SIG-M5 (cell line): ENCODE data around the gene SLC25A42.
"Not testable (repeated sequence)": the region's sequence is repeated elsewhere in the genome, so short reads cannot be mapped to it uniquely, and the experiment has no call there.

ENCODE experiments used
- DNase-seq: peaks from one replicate; lab custom pipeline; 2025; lab: John Stamatoyannopoulos, UW

SLC25A42 gene

DNA sequence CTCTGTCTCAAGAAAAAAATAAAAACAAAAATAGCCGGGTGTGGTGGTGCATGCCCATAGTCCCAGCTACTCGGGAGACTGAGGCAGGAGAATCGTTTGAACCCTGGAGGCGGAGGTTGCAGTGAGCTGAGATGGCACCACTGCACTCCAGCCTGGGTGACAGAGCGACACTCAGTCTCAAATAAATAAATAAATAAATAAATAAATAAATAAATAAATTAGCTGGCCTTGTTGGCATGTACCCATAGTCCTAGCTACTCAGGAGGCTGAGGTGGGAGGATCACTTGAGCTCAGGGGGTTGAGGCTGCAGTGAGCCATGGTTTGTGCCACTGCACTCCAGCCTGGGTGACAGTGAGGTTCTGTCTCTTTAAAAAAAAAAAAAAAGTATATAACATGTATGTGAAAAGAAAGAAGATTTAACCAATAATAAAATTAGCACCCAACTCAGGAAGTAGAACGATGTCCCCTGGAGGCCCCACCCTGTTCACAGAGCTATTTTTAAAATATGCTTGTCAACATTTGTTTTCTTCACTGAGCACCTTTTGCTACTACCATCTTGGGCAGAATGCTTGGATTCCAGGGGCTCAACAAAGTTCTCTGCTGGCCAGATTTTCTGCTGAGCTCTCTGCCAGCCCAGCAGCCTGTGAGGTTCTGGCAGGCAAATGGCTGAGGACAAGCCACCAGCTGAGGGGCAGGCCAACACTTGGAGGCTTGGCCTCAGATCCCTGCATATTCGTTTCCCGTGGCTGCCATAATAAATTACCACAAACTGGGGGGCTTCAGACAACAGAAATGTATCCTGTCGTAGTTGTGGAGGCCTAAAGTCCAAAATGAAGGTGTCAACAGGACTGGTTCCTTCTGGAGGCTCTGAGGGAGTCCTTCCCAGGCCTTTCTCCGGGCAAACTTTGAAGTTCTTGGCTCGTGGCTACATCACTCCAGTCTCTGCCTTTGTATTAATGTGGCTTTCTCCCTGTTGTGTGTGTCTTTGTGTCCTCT lies 5.2 kb downstream of the SLC25A42 start:
- DNase-seq = no peak

DNA sequence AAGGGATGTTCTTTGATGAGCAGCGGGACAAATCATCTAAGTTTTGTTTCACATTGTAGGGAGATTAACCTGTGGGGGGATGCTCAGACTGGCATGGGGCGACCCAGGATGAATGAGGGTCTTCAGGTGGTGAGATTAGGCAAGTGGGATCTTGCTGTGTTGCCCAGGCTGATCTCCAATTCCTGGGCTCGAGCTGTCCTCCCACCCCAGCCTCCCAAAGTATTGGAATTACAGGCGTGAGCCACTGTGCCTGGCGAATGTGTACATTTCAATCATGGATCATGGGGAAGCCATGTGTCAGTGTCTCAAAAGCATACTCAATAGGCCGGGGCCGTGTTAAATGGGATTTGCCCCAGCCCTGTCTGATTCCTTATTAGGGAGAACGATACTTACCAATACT lies 8.1 kb downstream of the SLC25A42 start:
- DNase-seq = no peak

DNA sequence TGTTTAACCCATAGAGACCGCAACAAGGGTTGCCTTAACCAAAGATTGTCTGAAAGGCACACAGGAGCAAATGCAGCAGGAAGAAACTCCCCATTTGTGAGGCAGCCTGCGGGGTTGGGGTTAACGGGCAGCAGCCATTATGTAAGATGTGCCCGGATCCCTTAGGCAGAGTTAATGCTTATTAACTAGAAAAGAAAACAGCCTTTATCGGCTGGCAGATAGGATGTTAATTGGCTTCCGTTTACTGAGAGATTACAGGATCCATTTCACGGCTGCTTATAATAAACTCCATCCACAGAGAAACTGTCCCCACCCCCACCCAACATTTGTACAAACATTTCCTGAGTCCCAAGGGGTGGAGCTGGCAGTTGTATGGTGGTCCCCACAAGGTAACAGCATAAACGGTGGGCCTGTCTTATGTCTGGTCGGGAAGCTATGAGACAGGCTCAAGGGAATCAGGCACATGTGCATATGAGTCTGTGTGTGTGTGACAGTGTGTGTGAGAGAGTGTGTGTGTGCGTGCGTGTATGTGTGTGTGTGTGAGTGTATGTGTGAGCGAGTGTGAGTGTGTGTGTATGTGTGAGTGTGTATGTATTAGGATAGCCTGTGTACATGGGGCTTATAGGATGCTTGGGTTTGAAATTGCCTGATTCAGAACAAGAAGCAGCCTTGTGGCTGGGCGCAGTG lies 10.5 kb downstream of the SLC25A42 start:
- DNase-seq = no peak

DNA sequence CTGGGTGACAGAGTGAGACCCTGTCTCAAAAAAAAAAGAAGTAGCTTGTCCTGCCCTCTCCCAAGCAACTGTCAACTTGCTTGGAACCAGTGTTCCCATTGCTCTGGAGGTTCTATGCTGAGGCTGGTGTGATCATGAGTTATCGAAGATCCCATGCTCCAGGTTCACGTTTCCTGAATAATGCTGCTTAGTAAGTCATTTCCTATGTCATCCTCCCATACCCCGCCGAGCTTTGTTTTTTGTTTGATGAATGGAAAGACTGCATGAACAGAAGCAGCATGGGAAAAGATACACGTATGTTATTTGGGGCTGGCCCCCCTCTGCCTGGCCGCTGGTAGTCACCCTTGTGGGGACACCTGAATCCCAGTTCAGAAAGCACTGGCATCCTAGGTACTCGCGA lies 11.3 kb downstream of the SLC25A42 start:
- no peak for DNase-seq

DNA sequence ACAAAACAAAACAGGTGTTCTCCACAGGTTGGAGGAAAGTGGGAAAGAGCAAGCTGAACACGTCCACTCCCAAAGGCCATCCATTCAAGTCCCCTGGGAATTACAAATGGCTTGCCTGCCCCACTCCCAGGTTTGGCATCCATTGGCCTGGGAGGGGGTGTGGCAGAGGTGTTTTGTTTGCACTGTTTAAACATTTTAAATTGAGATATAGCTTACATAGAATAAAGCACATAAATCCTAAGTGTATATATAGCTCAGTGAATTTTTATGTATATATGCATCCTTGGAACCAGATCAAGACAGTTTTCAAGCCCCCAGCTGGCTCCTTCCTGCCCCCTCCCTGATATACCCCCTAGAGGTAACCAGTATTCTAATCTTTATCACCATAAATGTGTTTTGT lies 12.7 kb downstream of the SLC25A42 start:
- no peak for DNase-seq

DNA sequence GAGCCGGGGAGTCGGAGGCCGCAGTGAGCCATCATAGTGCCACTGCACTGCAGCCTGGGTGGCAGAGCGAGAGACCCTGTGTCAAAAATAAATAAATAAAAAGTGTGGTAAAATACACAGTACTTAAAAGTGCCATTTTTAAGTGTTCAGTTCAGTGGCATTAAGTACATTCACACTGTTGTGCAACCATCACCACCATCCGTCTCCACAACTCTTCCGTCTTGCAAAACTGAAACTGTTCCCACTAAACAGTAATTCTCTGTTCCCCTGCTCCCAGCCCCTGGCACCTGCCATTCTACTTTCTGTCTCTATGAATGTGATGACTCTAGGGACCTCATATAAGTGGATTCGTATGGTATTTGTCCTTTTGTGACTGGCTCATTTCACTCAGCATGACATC lies 13.3 kb downstream of the SLC25A42 start:
- DNase-seq = no peak

DNA sequence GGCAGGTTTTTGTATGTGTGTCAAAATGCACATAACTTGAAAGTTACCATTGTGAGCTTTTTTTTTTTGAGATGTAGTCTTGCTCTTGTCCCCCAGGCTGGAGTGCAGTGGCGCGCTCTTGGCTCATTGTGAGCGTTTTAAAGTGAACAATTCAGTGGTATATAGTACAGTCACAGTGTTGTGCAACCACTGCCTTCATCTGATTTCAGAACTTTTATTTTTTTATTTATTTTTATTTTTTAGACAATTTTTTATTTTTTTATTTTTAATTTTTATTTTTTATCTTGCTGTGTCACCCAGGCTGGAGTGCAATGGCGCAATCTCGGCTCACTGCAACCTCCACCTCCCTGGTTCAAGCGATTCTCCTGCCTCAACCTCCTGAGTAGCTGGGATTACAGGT lies 15.0 kb downstream of the SLC25A42 start:
- DNase-seq = no peak

DNA sequence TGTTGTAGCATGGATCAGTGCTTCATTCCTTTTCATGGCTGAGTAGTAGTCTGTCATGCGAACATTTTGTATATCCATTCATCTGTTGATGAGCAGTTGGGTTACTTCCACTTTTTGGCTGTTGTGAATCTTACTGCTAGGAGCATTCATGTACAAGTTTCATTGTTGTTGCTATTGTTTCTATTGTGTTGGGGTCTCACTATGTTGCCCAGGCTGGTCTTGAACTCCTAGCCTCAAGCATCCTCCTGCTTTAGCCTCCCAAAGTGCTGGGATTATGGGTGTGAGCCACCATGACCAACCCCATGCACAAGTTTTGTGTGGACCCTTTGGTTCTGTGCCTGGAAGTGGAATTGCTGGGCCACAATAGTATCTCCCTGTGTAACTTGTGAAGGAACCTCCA lies 15.8 kb downstream of the SLC25A42 start:
- no peak for DNase-seq

DNA sequence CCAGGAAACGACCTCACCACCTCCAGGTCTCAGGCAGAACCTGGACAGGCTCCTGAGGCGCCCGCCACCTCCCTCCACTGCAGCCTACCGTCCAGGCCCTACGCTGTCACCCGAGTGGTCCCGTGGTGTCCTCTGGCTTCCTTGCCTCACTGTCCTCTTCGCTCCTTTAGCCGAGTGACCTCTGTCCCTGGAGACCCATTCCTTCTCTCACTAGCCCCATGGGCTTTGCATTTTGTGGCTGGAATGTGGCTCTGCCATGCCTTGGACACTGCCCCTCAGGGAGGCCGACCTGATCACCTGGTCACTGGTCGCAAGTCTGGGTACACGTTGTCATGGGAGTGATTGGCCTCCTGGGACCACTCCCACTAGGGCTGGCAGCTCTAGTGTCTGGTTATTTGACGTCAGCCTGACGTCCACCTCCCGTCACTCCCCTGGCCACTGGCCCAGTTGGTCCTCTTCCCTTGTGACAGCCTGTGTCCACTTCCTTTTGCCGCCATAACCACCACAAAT lies 17.9 kb downstream of the SLC25A42 start:
- DNase-seq = no peak

DNA sequence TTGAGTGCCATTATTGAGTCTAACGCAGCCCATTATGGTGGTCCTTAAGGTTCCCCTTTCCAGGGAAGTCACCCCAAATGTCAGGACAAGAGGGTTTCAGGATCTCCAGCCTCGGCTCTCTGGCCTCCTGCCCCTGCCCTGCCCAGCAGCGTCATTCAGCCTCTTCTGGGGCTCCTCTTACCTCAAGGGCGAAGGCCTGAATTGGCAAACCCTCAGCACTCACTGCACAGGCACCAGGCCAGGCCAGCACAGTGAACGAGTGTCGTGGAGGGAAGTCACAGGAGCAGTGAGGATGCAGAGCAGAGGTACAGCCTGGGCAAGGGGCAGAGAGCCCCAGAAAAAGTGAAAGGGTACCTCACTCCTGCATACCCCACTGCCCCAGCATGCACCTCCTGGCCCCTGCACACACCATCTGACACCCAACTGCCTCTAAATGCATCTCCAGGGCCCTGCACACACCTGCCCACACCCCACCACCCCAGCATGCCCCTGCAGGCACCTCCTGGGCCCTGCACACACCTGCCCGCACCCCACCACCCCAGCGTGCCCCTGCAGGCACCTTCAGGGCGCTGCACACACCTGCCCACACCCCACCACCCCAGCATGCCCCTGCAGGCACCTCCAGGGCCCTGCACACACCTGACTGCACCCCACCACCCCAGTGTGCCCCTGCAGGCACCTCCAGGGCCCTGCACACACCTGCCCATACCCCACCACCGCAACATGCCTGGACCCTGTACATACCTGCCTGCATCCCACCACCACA lies 19.8 kb downstream of the SLC25A42 start:
- DNase-seq = no peak

DNA sequence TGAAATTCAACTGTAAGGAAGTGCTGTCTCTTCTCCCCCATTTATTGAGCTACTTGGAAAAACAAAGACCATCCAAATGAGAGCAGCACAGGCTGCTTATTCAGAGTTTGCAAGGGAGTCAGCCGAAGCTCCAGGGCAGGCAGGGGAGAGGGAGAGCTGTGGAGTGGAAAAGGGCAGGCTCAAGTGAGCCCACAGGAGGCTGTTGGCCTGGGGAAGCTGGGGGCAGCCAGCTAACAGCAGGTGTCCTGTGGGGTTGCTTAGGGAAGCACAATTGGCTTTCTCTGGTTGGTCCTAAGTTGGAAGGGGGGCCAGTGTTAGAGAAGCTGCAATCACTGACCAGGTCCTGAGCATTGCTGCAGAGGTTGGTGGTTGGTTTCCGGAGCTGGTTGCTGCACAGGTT lies 23.9 kb downstream of the SLC25A42 start:
- DNase-seq = no peak

DNA sequence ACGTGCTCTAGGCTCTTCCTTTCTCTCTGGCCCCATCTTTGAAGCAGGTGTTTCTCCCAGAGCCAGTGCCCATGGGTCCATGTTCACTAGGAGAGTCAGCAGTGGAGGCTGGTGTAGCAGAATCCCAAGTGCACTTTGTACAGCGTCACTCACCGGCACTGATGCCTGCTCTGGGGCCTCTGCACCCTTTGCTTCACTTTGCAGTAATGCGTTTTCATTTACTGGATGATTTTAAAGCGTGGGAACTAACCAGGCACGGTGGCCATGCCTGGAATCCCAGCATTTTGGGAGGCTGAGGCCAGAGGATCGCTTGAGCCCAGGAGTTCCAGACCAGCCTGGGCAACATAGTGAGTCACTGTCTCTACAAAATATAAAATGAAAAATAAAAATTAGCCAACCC lies 30.7 kb downstream of the SLC25A42 start:
- DNase-seq = no peak

DNA sequence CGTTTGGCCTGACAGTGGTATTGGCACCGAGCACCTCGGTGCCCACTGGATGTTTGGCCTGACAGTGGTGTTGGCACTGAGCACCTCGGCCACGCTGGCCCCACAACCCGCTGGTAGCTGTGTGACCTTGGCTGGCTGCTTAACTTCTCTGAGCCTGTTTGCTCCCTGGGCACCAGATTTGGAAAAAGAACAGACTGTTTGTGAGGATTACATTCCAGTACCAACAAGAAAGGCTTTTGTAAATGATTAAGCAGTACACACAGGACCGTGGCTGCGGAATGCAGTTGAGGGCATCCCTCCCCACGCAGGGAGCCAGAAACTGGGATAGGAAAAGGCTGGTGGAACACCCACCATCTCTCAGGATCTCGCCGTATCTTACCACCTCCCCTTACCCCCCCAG lies 31.9 kb downstream of the SLC25A42 start:
- DNase-seq = no peak

DNA sequence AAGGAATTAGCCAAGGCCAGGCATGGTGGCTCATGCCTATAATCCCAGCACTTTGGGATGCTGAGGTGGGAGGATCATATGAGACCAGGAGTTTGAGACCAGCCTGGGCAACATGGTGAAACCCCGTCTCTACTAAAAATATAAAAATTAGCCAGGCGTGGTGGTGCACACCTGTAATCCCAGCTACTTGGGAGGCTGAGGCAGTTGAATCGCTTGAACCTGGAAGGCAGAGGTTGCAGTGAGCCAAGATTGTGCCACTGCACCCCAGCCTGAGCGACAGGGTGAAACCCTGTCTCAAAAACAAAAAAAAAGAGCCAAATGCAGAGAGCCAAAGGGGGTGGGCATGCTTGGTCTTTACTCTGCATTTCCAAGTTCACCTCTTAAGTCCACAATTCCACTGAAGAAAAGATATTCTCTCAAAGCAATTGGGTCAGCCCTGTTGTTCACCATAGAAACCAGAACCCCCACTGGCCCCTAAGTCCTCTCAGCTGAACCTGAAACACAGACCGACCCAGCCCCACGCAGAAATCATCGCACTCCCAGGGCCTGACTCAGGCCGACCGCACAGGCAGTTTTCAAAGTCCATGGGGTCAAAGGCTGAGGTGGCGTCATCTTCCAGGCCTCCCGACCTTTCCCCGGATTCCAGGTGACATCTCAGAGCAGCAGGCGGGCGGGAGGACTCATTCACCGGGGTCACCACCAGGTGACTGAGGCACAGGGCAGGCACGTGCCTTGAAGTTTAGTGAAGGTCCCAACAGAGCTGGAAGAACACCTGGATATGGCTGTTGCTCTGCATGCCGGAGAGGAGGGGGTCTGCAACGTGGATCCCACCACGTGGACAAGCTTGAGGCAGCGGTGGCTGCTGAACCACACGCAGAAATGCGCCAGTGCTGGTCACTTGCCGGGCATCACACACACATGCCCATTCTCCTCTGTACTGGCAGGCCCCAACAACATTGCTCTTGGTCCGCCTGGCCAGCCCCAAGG lies 33.1 kb downstream of the SLC25A42 start:
- DNase-seq = no peak

DNA sequence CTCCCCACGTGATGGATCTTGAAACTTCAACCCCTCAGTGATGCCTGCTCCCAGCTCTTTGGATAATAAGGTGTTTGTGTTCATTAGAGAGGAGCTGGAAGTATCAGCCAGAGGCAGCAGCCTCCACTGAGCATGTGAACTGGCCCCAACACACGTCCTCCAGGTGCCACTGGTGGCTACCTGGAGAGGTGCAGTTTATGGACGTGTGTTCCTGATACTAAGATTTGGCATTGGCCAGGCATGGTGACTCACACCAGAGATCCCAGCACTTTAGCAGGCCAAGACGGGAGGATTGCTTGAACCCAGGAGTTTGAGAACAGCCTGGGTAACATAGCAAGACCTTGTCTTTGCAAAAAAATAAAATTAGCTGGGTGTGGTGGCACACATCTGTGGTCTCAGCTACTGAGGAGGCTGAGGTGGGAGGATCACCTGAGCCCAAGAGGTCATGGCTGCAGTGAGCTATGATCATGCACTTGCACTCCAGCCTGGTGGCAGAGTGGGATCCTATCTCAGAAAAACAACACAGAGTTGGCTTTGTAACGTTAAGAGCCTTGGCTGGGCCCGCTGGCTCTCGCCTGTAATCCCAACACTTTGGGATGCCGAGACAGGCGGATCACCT lies 34.4 kb downstream of the SLC25A42 start:
- no peak for DNase-seq

DNA sequence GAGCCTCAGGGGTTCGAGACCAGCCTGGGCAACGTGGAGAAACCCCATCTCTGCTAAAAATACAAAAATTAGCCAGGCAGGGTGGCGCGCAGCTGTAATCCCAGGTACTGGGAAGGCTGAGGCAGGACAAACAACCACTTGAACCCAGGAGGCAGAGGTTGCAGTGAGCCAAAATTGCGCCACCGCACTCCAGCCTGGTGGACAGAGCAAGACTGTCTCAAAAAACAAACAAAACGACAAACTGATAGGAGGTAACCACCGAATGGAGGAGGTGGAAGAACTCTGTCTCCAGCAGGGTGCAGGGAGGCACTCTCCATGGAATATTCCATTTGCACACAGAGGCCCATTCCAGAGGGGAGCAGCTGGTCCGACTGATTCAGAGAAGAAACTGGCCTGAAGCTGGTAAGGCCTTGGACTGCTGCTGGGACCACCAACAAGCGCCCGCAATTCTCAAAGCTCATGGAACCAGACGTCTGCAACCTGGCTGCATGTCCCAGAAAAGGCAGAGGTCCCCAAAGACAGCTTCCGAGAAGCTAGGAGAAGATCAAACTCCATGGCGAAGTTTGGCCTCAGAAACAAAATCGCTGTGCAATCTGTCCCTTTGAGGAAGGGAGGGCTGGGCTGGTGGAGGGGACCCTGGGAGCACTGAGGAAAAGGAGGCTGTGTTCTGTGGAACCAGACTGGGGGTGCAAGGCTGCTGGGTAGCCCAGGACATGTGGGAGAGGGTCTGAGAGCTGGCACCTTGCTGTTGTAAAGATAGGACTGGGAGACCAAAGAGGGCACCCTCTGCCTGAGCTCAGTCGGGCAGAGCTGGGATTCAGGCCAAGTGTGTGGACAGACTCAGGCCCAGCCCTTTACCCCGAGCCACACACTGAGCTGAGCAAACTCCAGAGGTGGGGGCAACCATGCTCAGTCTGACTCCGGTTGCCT lies 35.2 kb downstream of the SLC25A42 start:
- DNase-seq = no peak

DNA sequence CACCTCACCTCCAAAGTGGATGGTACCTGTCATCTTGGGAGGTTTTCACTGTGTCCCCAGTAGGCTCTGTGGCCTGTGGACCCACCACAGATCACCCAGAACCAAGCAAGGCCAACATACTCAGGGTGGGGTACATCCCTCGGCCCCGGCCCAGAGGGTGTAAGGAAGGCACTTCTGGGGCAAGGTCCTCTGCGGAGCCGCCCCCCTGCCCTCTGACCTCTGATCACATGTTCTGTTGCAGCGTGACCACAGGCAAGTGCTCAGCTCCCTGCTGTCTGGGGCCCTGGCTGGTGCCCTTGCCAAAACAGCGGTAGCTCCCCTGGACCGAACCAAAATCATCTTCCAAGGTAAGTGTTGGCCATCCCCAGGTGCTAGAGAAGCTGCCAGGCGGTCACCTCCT lies 37.7 kb downstream of the SLC25A42 start:
- no peak for DNase-seq

DNA sequence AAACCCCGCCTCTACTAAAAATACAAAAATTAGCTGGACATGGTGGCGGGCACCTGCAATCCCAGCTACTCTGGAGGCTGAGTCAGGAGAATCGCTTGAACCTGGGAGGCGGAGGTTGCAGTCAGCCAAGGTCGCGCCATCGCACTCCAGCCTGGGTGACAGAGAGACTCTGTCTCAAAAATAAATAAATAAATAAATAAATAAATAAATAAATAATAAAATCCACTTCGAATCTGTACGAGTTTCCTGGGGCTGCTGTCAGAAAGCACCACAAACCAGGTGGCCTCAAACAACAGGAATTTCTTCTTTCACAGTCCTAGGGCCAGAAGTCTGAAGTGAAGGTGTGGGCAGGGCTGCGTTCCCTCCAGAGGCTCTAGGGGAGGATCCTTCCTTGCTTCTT lies 38.8 kb downstream of the SLC25A42 start:
- DNase-seq = not testable (repeated sequence)

DNA sequence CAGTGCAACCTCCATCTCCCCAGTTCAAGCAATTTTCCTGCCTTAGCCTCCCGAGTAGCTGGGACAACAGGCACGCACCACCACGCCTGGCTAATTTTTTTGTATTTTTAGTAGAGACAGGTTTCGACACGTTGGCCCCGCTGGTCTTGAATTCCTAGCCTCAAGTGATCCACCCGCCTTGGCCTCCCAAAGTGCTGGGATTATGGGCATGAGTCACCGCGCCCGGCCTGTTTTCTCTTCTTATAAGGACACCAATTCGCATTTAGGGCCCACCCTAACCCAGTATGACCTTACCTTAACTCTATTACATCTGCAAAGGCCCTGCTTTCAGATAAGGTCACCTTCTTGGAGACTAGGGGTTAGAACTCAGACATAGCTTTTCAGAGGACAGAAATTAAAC lies 39.4 kb downstream of the SLC25A42 start:
- no peak for DNase-seq
